ENCODE data around the gene RNF14.

- TF ChIP-seq CTCF (IDR thresholded peaks at IDR 0.05): no peak
- TF ChIP-seq EP300 (IDR thresholded peaks at IDR 0.05): no peak
- no peak for TF ChIP-seq POLR2AphosphoS5 (IDR thresholded peaks at IDR 0.05)
- TF ChIP-seq POLR2A (IDR thresholded peaks at IDR 0.05): no peak
Measured at GRCh38 chr5:141963701-141964100, 5.2 kb upstream of the RNF14 start.
